Ishikawa (cell line): ENCODE measurements around the gene SLC48A1.

Experiments used
- EGR1 ChIP-seq: IDR thresholded peaks from 2 replicates; pipeline ENCODE4 v1.6.1; 2012
- EP300 ChIP-seq: IDR thresholded peaks from 2 replicates; pipeline ENCODE4 v1.6.1; 2012; ENCODE audit warnings: borderline replicate concordance
- FOXM1 ChIP-seq: IDR thresholded peaks from 2 replicates; pipeline ENCODE4 v1.6.1; 2012; ENCODE audit warnings: low read depth, borderline replicate concordance
- MAX ChIP-seq: IDR thresholded peaks from 2 replicates; pipeline ENCODE4 v1.6.1; 2012
- TAF1 ChIP-seq: IDR thresholded peaks from 2 replicates; pipeline ENCODE4 v1.6.1; 2012; ENCODE audit warnings: low read depth, mild to moderate bottlenecking

DNA sequence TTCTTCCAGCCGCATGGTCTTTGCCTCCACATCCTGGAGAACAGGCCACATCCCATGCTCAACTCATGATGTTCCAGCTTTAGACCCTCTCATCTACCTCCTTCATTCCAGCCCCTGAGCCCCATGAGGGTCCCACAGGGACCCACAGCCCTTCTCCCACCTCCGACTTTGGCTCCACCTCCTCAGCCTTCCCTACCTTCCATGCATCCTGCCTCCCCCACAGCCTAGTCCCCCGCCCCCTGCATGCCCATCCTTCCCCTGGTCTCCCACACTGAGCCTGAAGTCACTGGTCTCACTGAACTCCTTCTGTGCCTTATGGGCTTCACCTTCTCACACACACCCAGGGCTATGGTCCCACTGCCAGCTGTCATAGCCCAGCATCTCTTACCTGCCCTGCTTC, 24.1 kb upstream of the SLC48A1 start:
- TF ChIP-seq EP300 (no peak), MAX (no peak), FOXM1 (no peak), EGR1 (no peak), TAF1 (no peak)
